NCI-H1930 (cell line): ENCODE results near the gene ABLIM1.

Experiments
- DNase-seq, 2 experiments: peaks; one replicate each; lab custom pipeline; 2025; lab: John Stamatoyannopoulos, UW

The ABLIM1 gene

DNA sequence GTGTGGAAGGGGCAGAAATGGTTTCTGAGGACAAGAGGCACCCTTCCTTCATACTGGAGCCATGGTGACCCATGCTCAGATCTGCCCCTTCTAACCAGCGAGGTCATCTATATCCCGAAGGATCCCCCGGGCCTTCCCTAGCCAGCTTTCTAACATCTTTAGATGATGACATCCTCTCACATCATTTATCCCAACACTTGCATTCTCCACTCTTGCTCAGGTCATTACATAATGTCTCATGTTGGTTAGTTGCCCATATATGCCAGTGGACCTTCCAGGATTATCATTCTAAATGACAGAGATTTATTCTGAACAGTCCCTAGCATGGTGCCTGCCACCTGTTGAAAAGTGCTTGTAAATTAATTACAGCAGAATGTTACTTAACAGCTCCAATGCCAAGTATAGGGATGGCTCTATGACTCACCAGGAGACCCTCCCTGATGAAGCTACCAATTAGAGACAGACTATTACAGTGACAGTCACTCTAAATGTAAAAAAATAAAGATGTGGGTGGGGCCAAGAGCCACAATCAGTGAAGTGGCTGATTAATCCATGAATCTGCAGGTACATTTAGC lies 22.6 kb upstream of the ABLIM1 start:
- no peak for DNase-seq

DNA sequence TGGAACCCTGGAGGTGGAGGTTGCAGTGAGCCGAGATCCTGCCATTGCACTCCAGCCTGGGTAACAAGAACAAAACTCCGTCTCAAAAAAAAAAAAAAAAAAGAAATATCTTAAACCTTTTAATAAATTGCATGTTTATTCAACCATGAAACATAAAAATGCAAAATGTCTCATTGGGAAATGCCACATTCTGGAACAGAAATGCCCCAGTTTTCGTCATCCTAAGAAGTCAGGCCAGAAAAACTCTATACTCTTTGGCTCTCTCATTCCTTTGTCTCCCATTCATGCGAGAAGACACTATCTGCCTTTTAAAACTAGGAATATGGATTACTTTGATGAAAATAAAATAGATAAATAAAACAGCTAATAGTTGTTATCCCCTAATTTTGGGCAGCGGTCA lies 21.5 kb upstream of the ABLIM1 start:
- DNase-seq = no peak

DNA sequence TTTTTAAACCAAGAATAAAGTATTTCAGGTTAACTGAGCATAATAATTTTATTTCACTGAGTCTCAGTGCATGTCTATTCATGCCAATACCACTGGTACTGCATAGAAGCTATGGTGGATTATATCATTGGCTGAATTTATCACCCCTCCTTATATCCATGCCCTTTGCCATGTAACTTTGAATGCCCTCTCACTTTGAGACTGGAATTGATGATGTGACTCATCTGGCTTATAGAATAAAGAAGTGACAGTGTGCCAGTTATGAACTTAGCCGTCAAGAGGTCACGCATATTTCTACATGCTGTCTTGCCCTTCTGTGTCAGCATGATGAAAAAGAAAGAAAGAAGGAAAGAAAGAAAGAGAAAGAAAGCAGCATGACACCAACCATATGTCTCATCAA lies 20.7 kb upstream of the ABLIM1 start:
- no peak for DNase-seq

DNA sequence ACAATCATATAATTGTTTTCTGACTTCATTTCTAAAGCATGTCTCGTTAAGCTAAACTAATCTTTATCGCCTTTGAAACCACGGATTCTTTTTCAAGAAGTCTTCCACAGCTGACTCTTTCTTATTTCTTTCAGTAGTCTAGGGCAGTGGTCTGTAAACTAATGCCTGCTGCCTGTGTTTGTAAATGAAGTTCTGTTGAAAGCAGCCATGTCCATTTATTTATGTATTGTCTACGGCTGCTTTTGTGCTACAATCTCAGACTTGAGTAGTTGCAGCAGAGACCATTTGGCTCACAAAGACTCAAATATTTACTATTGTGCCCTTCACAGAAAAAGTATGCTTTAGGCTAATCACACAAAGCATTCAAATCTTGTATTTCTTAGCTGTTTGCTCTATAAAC lies 20.3 kb upstream of the ABLIM1 start:
- DNase-seq = no peak

DNA sequence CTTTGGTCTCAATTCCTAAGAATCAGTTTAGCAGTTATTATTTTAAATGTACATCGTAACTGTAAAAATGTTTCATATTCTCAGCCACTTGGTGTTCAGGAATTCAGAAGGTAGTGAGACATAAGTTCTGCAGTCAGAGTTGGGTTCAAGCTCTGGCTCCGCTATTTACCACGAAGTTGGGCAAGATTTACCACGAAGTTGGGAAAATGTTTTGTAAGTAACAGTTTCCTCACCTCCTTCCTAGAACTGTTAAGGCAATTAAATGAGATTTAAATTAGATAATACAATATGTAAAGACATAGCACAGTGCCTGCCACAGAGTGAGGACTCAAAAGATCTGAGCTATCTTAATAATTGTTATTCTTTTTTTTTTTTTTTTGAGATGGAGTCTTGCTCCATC lies 16.3 kb upstream of the ABLIM1 start:
- no peak for DNase-seq

DNA sequence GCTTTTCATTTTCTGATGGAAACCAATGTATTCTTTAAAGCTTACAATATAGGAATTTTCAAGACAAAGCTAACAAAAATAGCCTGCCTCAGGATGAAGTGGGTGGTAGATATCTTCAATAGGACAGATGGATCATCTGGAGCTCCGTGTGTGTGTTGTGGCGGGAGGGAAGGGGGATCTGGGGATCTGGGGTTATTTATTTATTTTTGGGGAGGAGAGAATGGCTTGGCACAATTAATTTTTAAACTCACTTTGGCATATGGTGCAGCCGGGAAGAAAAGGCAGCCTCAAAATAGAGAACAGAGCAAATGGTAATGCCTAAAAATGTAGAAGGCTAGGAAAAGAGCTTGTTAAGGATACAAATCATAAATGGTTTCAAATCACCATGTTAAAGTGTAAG lies 11.6 kb upstream of the ABLIM1 start:
- DNase-seq = no peak

DNA sequence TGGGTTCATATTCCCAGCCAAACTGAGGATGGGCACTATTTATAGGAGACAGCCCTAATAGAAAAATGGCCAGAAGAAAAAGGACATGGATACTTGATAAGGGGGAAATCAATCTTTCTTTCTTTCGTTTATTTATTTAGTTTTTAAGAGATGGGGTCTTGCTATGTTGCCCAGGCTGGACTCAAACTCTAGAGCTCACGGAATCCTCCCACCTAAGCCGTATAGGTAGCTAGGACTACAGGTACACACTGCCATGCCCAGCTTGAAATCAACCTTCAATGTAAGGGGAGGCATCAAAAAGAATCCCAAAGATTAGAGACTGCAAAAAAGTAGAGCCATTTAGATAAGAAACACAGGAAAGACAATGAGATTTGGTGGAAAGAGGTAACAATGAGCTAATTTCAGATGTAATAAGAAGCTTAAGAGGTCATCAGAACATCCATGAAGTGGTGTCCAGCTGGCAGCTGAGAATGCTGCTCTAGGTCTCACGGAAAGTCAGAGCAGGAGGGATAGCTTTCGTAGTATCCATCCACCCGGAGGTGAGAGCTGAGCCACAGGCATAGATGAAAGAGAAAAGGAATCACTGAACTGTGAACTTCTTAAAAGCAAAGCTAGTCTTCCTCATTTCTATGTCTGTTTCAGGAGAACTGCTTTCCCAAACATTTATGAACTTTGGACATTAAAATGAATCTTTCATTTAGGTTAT lies 10.5 kb upstream of the ABLIM1 start:
- no peak for DNase-seq

DNA sequence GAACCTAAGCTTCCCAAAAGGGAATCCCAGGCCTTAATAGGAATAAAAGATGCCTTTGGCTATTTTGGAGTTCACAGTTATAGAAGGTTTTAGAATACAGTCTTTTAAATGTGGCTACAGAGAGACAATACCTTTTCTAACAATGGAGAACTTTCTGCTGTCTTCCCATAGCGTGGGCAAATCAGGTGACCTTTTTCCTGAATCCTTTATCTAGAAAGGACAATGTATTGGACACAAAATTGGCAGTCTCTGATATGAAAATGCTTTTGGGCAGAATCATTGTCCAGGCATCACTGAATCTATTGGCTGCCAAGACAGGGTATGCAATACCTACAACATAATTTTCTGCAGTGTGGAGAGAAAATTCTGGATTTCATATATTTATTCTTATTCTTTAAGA lies 7.8 kb upstream of the ABLIM1 start:
- no peak for DNase-seq

DNA sequence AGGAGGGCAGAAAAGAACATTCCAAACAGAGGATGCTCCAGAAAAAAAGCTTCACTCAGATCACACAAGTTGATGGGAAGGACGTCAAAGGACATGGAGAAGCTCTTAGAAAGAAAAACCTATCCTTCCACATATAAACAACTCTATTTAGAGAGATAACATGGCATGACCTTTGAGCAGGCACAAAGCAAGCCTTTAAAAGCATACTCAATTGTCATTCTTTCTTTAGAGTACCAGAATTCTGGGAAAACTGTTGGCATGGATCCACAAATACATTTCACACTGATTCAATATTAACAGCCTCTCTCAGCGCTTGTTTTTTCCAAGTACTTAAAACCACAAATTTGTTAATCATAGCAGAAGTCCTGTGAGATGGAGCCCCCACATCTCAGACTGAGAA lies 7.3 kb upstream of the ABLIM1 start:
- DNase-seq = no peak

DNA sequence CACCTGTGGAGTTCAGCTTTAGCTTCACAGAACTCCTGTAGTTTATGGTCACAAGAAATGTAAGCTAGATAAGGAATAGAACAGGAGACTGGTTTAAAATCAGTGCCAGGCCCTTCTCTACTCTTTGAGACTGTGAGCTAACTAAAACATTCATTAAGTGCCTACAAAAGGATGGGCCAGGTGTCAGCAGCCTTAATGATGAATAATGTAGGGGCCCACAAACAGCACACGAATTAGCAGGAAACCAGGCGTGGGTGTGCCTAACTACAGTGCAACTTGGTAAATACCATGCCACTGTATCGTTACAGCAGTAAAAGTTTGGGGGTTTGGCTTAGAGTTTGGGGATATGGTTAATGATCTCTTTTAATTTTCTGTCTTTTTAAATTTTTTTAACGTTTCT lies 6.1 kb upstream of the ABLIM1 start:
- no peak for DNase-seq

DNA sequence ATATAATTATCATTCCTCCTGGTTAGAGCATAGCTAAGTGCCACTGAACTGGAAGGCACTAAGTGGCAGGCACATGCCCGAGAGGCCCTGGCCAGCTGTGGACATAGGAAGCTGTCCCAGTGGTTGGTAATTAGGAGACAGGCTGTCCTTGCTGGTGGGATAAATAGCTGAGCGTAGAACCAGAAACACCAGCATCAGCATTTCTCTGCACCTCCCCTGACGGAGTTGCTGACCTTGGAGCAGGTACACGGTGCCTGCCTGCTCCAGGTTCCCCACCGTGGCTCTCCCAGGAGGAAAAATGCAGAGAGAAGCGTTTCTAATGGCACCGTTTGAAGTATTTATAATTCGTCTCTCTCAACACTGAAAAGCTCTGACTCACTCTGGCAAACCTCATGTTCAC lies 5.6 kb upstream of the ABLIM1 start:
- no peak for DNase-seq

DNA sequence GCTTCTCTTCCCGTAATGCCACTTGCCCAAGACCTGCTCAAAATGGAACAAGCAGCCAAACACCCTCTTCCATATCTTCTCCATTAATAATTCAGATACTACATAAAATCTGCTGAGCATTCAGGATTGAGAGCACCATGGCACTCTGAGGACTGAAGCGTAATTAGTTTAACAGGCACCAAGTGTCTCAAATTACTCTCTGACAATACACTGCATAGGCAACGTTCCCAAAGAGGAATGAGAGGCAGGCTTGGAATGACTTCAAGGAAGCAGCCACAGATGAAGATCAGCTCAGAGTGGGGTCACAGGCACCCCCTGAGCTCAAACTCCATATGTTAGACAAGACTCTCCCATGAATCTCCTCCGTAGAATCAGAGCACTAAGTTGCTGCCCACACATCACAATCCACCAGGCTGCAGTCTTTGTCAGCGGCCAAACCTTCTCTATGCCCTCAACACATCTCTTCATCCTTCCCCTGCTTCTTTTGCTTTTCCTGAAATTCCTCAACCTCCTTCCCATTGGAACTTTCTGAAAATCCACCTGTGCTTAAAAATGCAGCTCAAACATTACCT lies 4.7 kb upstream of the ABLIM1 start:
- DNase-seq = no peak

DNA sequence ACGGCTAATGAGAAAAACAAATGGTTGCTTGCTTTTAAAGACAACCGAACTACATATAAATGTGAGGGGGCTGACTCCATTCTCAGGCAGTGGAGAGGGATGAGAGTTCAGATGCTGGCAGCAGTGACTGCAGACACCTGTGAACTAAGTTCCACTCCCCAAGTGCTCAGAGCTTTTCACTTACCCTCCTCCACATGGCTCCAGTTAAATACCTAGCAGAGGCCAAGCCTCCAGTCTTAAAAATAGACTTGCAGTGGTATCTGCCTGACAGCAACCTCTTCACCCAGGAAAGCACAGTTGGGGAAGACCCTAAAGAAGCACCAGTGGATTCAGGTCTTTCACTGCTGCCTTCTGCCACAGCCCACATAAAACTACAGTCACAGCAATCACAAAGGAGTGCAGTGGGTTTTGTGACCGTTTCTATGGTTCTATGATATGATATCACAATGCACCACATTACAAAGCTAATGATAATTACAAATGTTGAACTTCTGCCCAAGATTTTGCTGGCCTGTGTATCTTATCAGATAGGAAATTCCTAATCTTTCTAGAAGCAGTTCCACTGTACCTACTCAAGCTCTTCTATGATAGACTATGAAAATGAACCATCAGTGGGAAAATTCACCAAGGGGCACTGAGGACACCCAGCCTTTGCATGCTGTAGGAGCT lies 3.3 kb upstream of the ABLIM1 start:
- no peak for DNase-seq

DNA sequence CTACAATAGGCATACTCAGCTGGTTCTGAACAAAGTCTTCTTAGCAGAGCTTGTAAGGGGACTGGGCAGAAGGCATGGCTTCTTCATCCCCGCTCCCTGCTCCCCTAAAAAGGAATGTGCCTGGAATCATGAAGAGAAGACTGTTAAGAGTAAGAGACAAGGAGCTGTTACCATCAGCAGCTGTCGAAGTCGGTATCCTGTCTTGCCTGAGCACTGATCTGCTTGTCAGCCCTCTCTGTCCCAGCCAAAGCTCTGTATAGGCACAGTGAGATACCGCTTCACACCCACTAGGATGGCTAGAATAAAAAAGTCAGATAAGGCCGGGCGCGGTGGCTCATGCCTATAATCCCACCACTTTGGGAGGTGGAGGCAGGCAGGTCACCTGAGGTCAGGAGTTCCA lies 2.4 kb downstream of the ABLIM1 start:
- DNase-seq = no peak

DNA sequence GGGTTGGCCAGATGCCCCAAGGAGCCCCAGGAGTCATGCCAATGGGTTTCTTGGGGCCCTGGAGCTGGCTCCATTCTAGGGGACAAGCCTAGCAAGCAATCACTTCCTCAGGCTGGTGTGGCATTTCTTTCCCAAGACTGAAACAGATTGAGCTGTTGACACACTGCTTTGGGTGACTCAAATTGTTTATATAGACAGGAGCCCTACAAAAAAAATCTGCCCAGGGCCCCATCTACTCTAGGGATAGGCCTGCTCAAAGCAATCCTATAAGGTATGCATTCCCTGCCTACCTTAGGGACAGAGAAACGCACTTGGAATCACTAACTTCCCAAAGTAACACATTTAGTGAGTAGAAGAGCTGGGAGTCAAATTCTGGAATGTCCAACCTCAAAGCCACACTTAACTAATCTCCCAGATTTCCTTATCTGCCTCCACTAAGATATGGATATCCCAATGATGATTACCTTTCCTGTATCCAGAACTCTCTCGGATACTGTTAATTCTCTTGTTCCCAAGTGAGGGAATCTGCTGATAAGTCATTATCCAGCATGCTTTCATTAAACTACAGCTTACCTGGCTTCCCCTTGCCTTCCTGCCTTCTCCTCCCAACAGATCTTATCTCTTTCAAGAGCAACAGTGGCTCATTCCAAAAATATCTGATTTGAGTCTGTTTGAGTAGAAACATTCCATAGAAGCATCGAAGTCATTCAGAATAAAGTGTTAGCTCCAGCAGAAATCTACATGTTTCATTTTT lies 3.1 kb downstream of the ABLIM1 start:
- DNase-seq = no peak

DNA sequence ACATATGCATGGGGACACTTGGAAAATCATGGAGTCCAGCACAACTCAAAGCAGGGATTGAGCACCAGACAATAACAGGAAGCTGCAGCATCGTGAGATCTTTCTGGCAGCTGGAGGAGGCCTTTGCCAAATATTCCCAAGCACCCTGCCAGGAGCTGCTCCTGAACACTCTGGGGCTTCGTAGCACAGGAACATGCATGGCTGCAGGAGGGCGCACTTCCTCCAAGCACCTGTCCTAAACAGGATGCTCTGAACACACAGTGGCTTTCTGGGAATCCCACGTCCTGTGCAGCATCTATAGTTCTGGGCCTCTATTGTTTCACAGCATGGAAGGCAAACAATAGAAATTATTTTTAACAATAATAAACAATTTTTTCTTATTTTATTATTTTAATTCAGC lies 4.1 kb downstream of the ABLIM1 start:
- DNase-seq = no peak

DNA sequence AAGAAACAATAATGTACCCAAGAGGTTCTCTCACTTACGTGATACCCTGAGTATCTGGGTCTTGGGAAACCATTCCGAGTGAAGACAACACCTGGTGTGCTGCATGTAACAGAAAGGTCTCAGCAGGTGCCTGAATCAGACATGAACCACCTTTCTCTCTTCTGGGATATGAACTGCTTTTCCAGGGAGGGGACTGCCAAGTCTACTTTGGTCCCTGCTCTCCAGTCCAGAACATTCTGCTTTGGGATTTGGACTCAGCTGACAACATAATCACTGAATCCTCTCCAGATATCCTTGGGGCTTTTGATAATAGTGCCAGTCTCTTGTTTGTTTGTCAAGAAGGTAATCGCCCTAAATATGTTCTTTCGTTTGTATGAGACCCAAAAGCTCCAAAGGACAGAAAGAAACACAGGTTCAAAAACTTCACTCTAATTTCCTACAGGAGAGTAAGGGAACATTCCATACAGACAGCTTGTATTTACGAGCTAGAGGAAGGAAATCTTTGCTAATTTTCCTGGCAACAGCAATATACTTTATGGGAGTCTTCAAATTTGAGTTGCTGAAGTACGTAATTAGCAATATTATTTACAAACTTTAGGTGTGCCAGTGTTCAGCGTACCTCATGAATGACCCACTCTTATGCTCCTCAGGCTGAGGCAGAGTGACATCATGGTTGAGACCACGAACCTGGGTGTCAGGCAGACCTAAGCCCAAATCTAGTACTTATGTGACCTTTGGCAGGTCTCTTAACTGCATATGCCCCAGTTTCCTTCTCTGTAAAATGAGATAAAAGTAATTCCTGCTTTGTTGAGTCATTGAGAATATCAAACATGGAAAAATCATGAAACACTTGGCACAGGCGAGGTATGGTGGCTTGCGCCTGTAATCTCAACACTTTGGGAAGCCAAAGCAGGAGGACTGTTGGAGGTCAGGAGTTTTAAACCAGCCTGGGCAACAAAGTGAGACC lies 5.4 kb downstream of the ABLIM1 start:
- no peak for DNase-seq

DNA sequence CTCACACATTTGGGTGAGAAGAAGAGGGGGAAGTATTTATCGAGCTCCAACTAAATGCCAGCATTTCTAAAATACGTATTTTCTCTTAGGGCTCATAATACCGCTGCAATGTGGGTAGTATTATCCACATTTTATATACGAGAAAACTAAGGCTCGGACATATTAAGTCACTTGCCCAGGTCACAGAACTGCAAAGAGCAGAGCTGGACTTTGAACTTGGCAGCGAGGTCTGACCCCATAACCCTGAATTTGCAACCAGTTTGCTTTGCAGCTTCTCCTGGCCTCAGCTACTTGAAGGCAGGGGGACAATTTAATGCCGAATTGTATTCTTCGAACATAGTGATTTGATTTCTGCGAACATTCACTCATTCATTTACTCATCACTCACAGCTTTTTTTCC lies 7.2 kb downstream of the ABLIM1 start:
- no peak for DNase-seq

DNA sequence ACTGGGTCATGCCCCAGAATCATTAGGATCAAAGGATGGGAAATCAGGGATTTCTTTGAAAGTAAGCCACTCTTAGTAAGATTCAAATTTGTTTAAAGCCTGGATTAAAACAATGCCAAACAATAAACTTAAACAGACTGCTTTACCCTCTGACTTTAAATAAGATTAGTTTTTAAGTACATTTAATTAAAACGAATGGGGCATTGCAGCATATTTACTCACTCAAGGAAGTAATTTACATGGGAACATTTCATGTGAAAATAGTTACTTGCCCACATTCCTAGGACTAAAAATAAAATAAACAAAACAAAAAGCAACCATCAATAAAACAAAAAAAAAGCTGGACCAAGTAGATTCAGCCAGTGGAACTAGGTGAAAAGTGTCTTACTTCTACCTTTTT lies 7.8 kb downstream of the ABLIM1 start:
- DNase-seq = no peak

DNA sequence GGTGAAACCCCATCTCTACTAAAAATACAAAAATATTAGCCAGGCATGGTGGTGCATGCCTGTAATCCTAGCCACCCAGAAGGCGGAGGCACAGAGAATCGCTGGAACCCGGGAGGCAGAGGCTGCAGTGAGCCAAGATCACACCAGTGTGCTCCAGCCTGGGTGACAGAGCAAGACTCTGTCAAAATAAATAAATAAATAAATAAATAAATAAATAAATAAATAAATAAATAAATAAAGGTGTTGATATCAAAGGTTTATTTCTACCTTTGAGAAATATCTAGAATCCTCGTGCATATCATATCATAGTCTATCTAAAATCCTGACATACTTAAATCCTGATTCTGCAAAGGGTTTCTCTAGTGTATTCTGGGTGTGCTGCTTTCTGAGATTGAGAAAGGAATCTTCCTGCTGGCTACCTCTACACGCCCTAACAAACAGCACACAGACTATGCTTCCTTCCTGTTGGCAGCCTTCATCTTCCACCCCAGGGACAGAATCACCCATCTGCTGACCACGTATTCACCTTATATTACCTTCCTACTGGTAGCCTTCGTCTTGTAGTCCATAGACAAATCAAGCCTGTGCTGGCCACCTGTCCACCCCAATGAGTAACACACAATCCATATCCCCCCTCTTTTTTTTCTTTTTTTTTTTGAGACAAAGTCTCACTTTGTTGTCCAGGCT lies 8.7 kb downstream of the ABLIM1 start:
- DNase-seq = no peak

DNA sequence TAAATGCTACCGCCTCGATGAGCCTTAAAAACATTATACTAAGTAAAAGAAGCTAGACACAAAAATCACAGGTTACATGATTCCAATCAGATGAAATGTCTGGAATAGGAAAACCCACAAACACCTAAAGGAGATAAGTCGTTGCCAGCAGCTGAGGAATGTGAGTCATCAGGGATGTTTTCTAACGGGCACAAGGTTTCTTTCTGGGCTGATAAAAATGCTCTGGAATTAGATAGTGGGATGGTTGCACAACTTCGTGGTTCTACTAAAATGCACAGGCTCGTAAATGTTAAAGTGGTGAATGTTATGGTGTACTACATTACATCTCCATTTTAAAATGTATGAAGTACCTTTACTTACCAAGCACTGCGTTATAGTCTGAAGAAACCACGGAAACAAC lies 9.7 kb downstream of the ABLIM1 start:
- no peak for DNase-seq
